PC-3 (cell line): ENCODE data around the gene UBE2F.

Experiments used
- CTCF ChIP-seq: fragments of 300-600 bp; sonication (generic); conservative IDR thresholded peaks from 2 replicates; pipeline ENCODE4 v1.5.1; 2017; ENCODE audit warnings: antibody characterized with exemption, low read depth, mild to moderate bottlenecking, low read length
- EZH2 ChIP-seq: fragments of 300-600 bp; sonication (generic); IDR thresholded peaks from one replicate; pipeline ENCODE4 v1.6.1; 2017; ENCODE audit warnings: antibody characterized with exemption, mild to moderate bottlenecking, low read length; ENCODE audit not compliant: unreplicated experiment

DNA sequence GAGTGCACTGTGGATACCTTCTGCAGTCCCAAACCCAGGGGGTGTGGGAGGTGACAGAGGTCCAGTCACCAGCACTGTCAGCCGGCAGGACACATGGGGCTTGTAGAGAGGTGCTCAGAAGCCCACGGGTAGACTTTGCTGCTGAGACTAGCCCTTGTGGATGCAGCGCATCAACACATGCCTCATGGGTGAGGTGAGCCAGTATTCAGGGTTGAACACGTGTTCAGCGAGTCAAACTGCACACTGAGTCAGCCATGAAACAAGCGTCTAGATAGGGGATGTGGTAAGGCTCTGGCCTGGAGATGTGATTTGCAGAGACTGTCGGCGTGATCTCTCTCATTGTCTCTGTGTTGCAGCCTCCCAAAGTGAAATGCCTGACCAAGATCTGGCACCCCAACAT is 58.2 kb downstream of the UBE2F start:
- no peak for TF ChIP-seq CTCF
- no peak for TF ChIP-seq EZH2
